NCI-H82 treated with DMSO at 0.1 percent for 48 hours (cell line): Measurements from ENCODE around the gene NXPH2.
"Not testable (repeated sequence)": the region's sequence is repeated elsewhere in the genome, so short reads cannot be mapped to it uniquely, and the experiment has no call there.

Source experiments
- DNase-seq: peaks from one replicate; lab custom pipeline; 2025; ENCODE audit not compliant: unreplicated experiment; lab: John Stamatoyannopoulos, UW

The NXPH2 gene

GRCh38 chr2:138760676-138761075 is 19.5 kb downstream of the NXPH2 start:
- no peak for DNase-seq

GRCh38 chr2:138757384-138757783 is 22.8 kb downstream of the NXPH2 start:
- no peak for DNase-seq

- DNase-seq, result no peak
These were observed 27.8 kb downstream of the NXPH2 start for GRCh38 chr2:138752197-138752956.

GRCh38 chr2:138744713-138745112 is 35.5 kb downstream of the NXPH2 start:
- no peak for DNase-seq

- no peak for DNase-seq
These were observed 37.6 kb downstream of the NXPH2 start for GRCh38 chr2:138742441-138743057.

GRCh38 chr2:138741851-138742250 is 38.3 kb downstream of the NXPH2 start:
- no peak for DNase-seq

GRCh38 chr2:138737009-138737554 is 43.1 kb downstream of the NXPH2 start:
- DNase-seq, result not testable (repeated sequence)

GRCh38 chr2:138732651-138733050 is 47.5 kb downstream of the NXPH2 start:
- DNase-seq, result no peak

- DNase-seq, result no peak
These were observed 49.6 kb downstream of the NXPH2 start for GRCh38 chr2:138730497-138731030.

GRCh38 chr2:138727956-138728355 is 52.2 kb downstream of the NXPH2 start:
- DNase-seq, result no peak

- DNase-seq, result no peak
These were observed 53.5 kb downstream of the NXPH2 start for GRCh38 chr2:138726681-138727080.

GRCh38 chr2:138724729-138725459 is 55.3 kb downstream of the NXPH2 start:
- DNase-seq, result no peak

- no peak for DNase-seq
These were observed 55.9 kb downstream of the NXPH2 start for GRCh38 chr2:138724327-138724726.

GRCh38 chr2:138723196-138723987 is 56.8 kb downstream of the NXPH2 start:
- no peak for DNase-seq

GRCh38 chr2:138722316-138722715 is 57.9 kb downstream of the NXPH2 start:
- no peak for DNase-seq

GRCh38 chr2:138720035-138720838 is 60.0 kb downstream of the NXPH2 start:
- no peak for DNase-seq

- no peak for DNase-seq
These were observed 61.8 kb downstream of the NXPH2 start for GRCh38 chr2:138718405-138718804.

GRCh38 chr2:138716183-138716582 is 64.0 kb downstream of the NXPH2 start:
- DNase-seq, result no peak

- DNase-seq, result no peak
These were observed 66.7 kb downstream of the NXPH2 start for GRCh38 chr2:138713504-138713903.

- no peak for DNase-seq
These were observed 67.1 kb downstream of the NXPH2 start for GRCh38 chr2:138713069-138713496.
